Lower leg skin (tissue), 4 donors: ENCODE data around the gene PCBD2. TPM values are rescaled to one million over a fixed set of nuclear protein-coding genes. Genes with fewer than 3 reads are reported as not detected.
A peak's percentile ranks its signal among the peaks of the same experiment; 100 is the strongest.

Experiments used
- DNase-seq, 2 donors: peaks; one replicate each; pipeline ENCODE4 v3.0.0-alpha.2; 2019; ENCODE audit warnings: low spot score in 2 of 2
- H3K4me3 ChIP-seq: fragments of 200-600 bp; sonication (generic); 2 replicates; pipeline ENCODE4 v1.5.1; 2017; ENCODE audit warnings: mild to moderate bottlenecking, low read depth; ENCODE audit not compliant: poor library complexity, severe bottlenecking
- CTCF ChIP-seq, 3 donors: fragments of 450-650 bp; IDR thresholded peaks; one replicate each; pipeline ENCODE4 v1.5.1; 2016; ENCODE audit warnings: antibody characterized with exemption in 3 of 3, mild to moderate bottlenecking in 3 of 3, moderate library complexity in 2 of 3
- POLR2A ChIP-seq, 2 donors: fragments of 450-650 bp; IDR thresholded peaks; one replicate each; pipeline ENCODE4 v1.6.1; 2016 to 2017; ENCODE audit warnings: antibody characterized with exemption in 2 of 2, mild to moderate bottlenecking in 1 of 2, moderate library complexity in 1 of 2
- WGBS, 2 donors: methylation state at CpG; one replicate each; pipeline ENCODE4 v1.1.5; 2018; 5-methylcytosine and 5-hydroxymethylcytosine counted together
- intact Hi-C: fragments of 100-400 bp; cut with DNase I; formaldehyde crosslinking; loops from one replicate; pipeline ENCODE4 v1.15.0; 2023; ENCODE audit warnings: low total_unique reads
- total RNA-seq, 4 donors: library from RNA; depleted of rRNA; stranded (reverse); fragments of >200 nt; gene quantifications; one replicate each; pipeline ENCODE4 v1.1.0, GENCODE V29; 2016

Gene PCBD2
- total RNA-seq, 4 donors from 2014 or later, result 2.3 to 10.6 (median 5.5) TPM

GRCh38 chr5:135005076-135005475, 100.1 kb downstream of the PCBD2 start:
- DNase-seq, result no peak
- H3K4me3 ChIP-seq, result no peak overlapping the region
- TF ChIP-seq CTCF (IDR thresholded peaks at IDR 0.05), result no peak
- TF ChIP-seq POLR2A (IDR thresholded peaks at IDR 0.05), result no peak
- WGBS, 2 donors, result 69 to 72% methylated on average over 3 of the region's 3 CpGs
- intact Hi-C loops, result no loop called here

DNA sequence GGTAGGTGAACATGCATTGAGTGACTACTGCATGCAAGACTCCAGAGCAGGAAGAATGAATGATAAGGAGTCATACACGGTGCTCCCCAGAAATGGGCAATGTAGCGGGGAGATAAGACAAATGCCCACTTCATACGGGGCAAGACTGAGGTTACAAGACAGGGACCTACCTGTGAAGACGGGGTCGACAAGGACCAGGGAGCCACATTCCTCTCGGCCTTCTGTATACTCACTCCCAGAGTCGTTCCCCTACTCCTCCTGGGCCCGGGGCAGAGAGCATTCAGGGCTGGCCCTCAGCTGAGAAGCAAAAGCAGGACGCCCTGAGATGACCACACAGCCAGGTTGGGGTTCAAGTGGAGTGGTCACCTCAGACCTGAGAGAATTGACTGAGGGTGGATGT, 102.4 kb downstream of the PCBD2 start:
- intact Hi-C loops, result no loop called here
- DNase-seq, result peak in 1 of 2 donors; percentile 74
- 93 to 95% methylated on average over 9 of the region's 9 CpGs for WGBS, 2 donors
- TF ChIP-seq POLR2A (IDR thresholded peaks at IDR 0.05), result no peak
- no peak for TF ChIP-seq CTCF (IDR thresholded peaks at IDR 0.05)
- H3K4me3 ChIP-seq, result no peak overlapping the region

- H3K4me3 ChIP-seq, result no peak overlapping the region
- DNase-seq, result no peak
- intact Hi-C loops, result no loop called here
- 80 to 82% methylated on average over 11 of the region's 11 CpGs for WGBS, 2 donors
- TF ChIP-seq POLR2A (IDR thresholded peaks at IDR 0.05) (no peak), CTCF (IDR thresholded peaks at IDR 0.05) (no peak)
Observed at GRCh38 chr5:135007749-135008363, 102.9 kb downstream of the PCBD2 start.

GRCh38 chr5:135008556-135008955, 103.6 kb downstream of the PCBD2 start:
- no peak for TF ChIP-seq CTCF (IDR thresholded peaks at IDR 0.05)
- no peak for TF ChIP-seq POLR2A (IDR thresholded peaks at IDR 0.05)
- H3K4me3 ChIP-seq, result no peak overlapping the region
- intact Hi-C loops, result no loop called here
- peak in 1 of 2 donors; percentile 71 for DNase-seq
- 91 to 95% methylated on average over 7 to 8 of the region's 8 CpGs for whole genome bisulfite sequencing, 2 donors

DNA sequence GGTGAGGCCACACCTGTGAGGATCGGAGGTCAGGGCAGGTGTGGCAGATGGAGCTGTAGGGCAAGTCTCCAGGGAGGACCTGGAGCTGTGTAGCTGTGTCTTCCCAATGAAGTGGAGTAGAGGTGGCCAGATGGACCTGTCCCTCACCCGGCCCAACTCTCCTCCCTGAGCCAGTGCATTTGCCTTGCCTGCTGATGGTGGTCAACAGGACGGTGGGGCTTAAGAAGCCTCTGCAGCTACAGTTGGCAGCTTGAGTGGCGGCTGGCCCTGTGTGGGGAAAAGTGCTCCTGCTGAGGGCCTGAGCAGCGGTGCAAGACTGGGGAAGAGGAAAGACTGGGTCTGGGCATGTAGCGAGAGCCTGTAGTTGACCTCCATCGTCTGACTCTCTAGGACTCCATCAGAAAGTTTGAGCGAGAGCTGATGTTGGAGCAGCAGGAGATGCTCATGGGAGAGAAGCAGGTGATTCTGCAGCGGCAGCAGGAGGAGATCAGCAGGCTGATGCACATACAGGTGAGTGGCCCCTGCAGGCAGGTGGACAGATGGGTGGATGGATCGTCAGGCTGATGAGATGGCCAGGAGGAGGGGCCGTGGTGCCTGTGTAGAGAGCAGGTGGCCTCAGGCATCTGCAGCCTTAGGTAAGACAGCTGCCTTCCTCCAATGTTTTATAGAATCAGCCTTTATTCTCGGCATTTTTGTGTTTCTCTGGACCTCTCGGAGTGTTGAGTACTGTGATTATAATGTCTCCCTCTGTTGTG, 104.2 kb downstream of the PCBD2 start:
- intact Hi-C loops, result no loop called here
- no peak for TF ChIP-seq CTCF (IDR thresholded peaks at IDR 0.05)
- no peak for TF ChIP-seq POLR2A (IDR thresholded peaks at IDR 0.05)
- no peak for DNase-seq
- WGBS, 2 donors, result 88 to 90% methylated on average over 12 to 13 of the region's 13 CpGs
- no peak overlapping the region for H3K4me3 ChIP-seq
